ENCODE measurements around the gene GKAP1.

DNA sequence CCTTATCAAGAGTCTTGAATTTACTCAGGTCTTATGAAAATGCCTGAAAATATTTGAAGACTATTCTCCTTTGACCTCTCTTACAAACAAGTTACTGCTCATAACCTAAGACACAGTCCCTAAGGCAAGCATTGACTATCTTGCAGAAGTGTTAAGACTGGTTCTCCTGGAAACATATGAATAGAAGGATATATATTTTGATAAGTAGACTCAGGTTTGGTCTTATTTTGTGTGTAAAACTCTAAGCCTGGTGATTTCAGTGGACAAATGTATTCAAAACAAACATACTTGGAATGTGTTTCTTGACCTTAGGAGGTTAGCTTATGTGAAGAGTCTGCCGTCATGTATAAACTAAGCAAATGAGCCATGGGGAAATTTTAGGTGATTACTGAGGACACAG lies 102.3 kb downstream of the GKAP1 start:
- no peak for TF ChIP-seq POLR2A (IDR thresholded peaks at IDR 0.05)
- TF ChIP-seq, protein P1, sequence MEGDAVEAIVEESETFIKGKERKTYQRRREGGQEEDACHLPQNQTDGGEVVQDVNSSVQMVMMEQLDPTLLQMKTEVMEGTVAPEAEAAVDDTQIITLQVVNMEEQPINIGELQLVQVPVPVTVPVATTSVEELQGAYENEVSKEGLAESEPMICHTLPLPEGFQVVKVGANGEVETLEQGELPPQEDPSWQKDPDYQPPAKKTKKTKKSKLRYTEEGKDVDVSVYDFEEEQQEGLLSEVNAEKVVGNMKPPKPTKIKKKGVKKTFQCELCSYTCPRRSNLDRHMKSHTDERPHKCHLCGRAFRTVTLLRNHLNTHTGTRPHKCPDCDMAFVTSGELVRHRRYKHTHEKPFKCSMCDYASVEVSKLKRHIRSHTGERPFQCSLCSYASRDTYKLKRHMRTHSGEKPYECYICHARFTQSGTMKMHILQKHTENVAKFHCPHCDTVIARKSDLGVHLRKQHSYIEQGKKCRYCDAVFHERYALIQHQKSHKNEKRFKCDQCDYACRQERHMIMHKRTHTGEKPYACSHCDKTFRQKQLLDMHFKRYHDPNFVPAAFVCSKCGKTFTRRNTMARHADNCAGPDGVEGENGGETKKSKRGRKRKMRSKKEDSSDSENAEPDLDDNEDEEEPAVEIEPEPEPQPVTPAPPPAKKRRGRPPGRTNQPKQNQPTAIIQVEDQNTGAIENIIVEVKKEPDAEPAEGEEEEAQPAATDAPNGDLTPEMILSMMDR (IDR thresholded peaks at IDR 0.05): no peak
